DND-41 (cell line): ENCODE data around the gene MTURN.

Source experiments
- ATAC-seq: fragments of 200-7000 bp; cut with Tn5 transposase; 3 replicates; pipeline ENCODE4 v1.9.1; 2021; ENCODE audit warnings: low read depth; ENCODE audit not compliant: insufficient read depth
- DNase-seq: peaks from one replicate; pipeline ENCODE4 v3.0.0-alpha.2; 2020
- H2AFZ ChIP-seq: 2 replicates; pipeline ENCODE4 v1.6.0; 2012; ENCODE audit warnings: low read depth, low read length
- H3K27ac ChIP-seq: 2 replicates; pipeline ENCODE4 v1.5.1; 2012; ENCODE audit warnings: low read length, inconsistent platforms
- H3K27me3 ChIP-seq: fragments of 200-600 bp; sonication (generic); 2 replicates; pipeline ENCODE4 v1.6.0; 2012; ENCODE audit warnings: low read length, mild to moderate bottlenecking, inconsistent platforms; ENCODE audit not compliant: insufficient read depth, poor library complexity
- H3K36me3 ChIP-seq: 2 replicates; pipeline ENCODE4 v1.5.1; 2012; ENCODE audit warnings: low read length, inconsistent platforms; ENCODE audit not compliant: insufficient read depth
- H3K4me1 ChIP-seq: 2 replicates; pipeline ENCODE4 v1.5.1; 2012; ENCODE audit warnings: mild to moderate bottlenecking, low read length; ENCODE audit not compliant: insufficient read depth
- H3K4me2 ChIP-seq: 2 replicates; pipeline ENCODE4 v1.6.0; 2012; ENCODE audit warnings: mild to moderate bottlenecking, moderate library complexity, low read length, inconsistent platforms; ENCODE audit not compliant: insufficient read depth
- H3K4me3 ChIP-seq, 2 experiments: fragments of 200-600 bp in 1 of 2; shearing (Covaris generic) in 1 of 2; 2 replicates each; pipeline ENCODE4 v1.5.1; 2012 to 2016; ENCODE audit warnings: inconsistent platforms in 2 of 2, low read length in 2 of 2, mild to moderate bottlenecking in 2 of 2, low read depth in 1 of 2, moderate library complexity in 1 of 2
- H3K79me2 ChIP-seq: 2 replicates; pipeline ENCODE4 v1.6.0; 2012; ENCODE audit warnings: low read length, inconsistent platforms; ENCODE audit not compliant: insufficient read depth
- H3K9ac ChIP-seq: 2 replicates; pipeline ENCODE4 v1.6.0; 2012; ENCODE audit warnings: low read depth, mild to moderate bottlenecking, inconsistent platforms, low read length, moderate library complexity
- H3K9me3 ChIP-seq: 2 replicates; pipeline ENCODE4 v1.5.1; 2012; ENCODE audit warnings: low read length, moderate library complexity, mild to moderate bottlenecking, inconsistent platforms; ENCODE audit not compliant: insufficient read depth, severe bottlenecking
- H4K20me1 ChIP-seq: 2 replicates; pipeline ENCODE4 v1.6.0; 2012; ENCODE audit warnings: low read length; ENCODE audit not compliant: insufficient read depth
- CTCF ChIP-seq: IDR thresholded peaks from 2 replicates; pipeline ENCODE4 v1.5.1; 2012; ENCODE audit warnings: borderline replicate concordance, low read length, moderate library complexity, mild to moderate bottlenecking; ENCODE audit not compliant: poor library complexity, severe bottlenecking; ENCODE audit errors: extremely low read depth
- EZH2 ChIP-seq: IDR thresholded peaks from 3 replicates; pipeline ENCODE4 v1.6.1; 2012; ENCODE audit warnings: borderline replicate concordance, low read depth, mild to moderate bottlenecking, moderate library complexity, low read length, inconsistent platforms; ENCODE audit not compliant: severe bottlenecking

MTURN gene

GRCh38 chr7:30155481-30155880 lies 20.7 kb downstream of the MTURN start:
- no peaks in the 10 kb centered on the region for H3K79me2 ChIP-seq
- H3K4me2 ChIP-seq = no peak overlapping the region
- no peak overlapping the region for H3K9ac ChIP-seq
- H3K27ac ChIP-seq = no peak overlapping the region
- H3K27me3 ChIP-seq = no peaks in the 10 kb centered on the region
- no peak for DNase-seq
- H3K36me3 ChIP-seq = no peaks in the 10 kb centered on the region
- peaks cover 2% of the 10 kb centered on the region; the same call in 1 of the 2 replicates for H4K20me1 ChIP-seq
- H3K4me3 ChIP-seq = no peak overlapping the region
- no peak overlapping the region for H2AFZ ChIP-seq
- no peaks in the 10 kb centered on the region for H3K9me3 ChIP-seq
- peaks cover 17% of the 10 kb centered on the region for H3K4me1 ChIP-seq
- ATAC-seq = no peak
- no peak for TF ChIP-seq CTCF
- TF ChIP-seq EZH2 = no peak

- Histone ChIP-seq H3K79me2 (no peaks in the 10 kb centered on the region), H3K4me3 (peak overlapping the region in 1 of 2 experiments; percentile 37; a peak in 2 of 4 replicates), H3K4me1 (peaks cover 17% of the 10 kb centered on the region), H3K27ac (peak overlapping the region; percentile 44), H3K27me3 (no peaks in the 10 kb centered on the region), H3K4me2 (peak overlapping the region; percentile 65), H2AFZ (peak overlapping the region; percentile 36), H3K9ac (peak overlapping the region; percentile 27), H4K20me1 (peaks cover 2% of the 10 kb centered on the region; the same call in 1 of the 2 replicates), H3K36me3 (no peaks in the 10 kb centered on the region), H3K9me3 (no peaks in the 10 kb centered on the region)
- DNase-seq = peak; percentile 86
- TF ChIP-seq EZH2 (no peak), CTCF (no peak)
- peak; percentile 99 for ATAC-seq
Measured at GRCh38 chr7:30157204-30157603, 22.4 kb downstream of the MTURN start.

- no peak overlapping the region for H3K27ac ChIP-seq
- no peak overlapping the region for H3K4me3 ChIP-seq
- no peak for DNase-seq
- no peak overlapping the region for H3K4me2 ChIP-seq
- H4K20me1 ChIP-seq = peaks cover 2% of the 10 kb centered on the region; the same call in 1 of the 2 replicates
- ATAC-seq = no peak
- H3K36me3 ChIP-seq = no peaks in the 10 kb centered on the region
- no peak overlapping the region for H3K9ac ChIP-seq
- peaks cover 17% of the 10 kb centered on the region for H3K4me1 ChIP-seq
- H3K9me3 ChIP-seq = no peaks in the 10 kb centered on the region
- no peaks in the 10 kb centered on the region for H3K27me3 ChIP-seq
- TF ChIP-seq EZH2 (no peak), CTCF (no peak)
- no peaks in the 10 kb centered on the region for H3K79me2 ChIP-seq
- no peak overlapping the region for H2AFZ ChIP-seq
Measured at GRCh38 chr7:30159163-30159562, 24.4 kb downstream of the MTURN start.
